IgD-negative memory B cell (primary cell): ENCODE data around the gene MCTP1. TPM values are rescaled to one million over a fixed set of nuclear protein-coding genes. Genes with fewer than 3 reads are reported as not detected.

Experiments used
- H3K27ac Mint-ChIP-seq, 3 donors: one replicate each; pipeline ENCODE4 v1.8.0; 2020 to 2022; ENCODE audit warnings: mild to moderate bottlenecking in 3 of 3, mixed read lengths in 3 of 3, moderate library complexity in 1 of 3
- H3K27me3 Mint-ChIP-seq: one replicate; pipeline ENCODE4 v1.8.0; 2021; ENCODE audit warnings: mixed read lengths
- H3K36me3 Mint-ChIP-seq: one replicate; pipeline ENCODE4 v1.8.0; 2020; ENCODE audit warnings: mild to moderate bottlenecking, mixed read lengths
- H3K4me1 Mint-ChIP-seq, 3 donors: one replicate each; pipeline ENCODE4 v1.8.0; 2020 to 2022; ENCODE audit warnings: mixed read lengths in 3 of 3, mild to moderate bottlenecking in 1 of 3
- H3K4me3 Mint-ChIP-seq, 4 donors: one replicate each; pipeline ENCODE4 v1.8.0; 2020 to 2022; ENCODE audit warnings: mild to moderate bottlenecking in 4 of 4, mixed read lengths in 4 of 4, moderate library complexity in 3 of 4
- H3K9me3 Mint-ChIP-seq, 3 donors: one replicate each; pipeline ENCODE4 v1.8.0; 2020 to 2021; ENCODE audit warnings: mixed read lengths in 3 of 3, mild to moderate bottlenecking in 1 of 3
- polyA plus RNA-seq: library from polyadenylated mRNA; unstranded; fragments of 300-500 nt; fragmentation: Illumina TruSeq; gene quantifications from one replicate; pipeline ENCODE4 v1.2.3, GENCODE V29; 2021

MCTP1 gene
- polyA plus RNA-seq, 1 donor from 2014 or later = 2.6 TPM

DNA sequence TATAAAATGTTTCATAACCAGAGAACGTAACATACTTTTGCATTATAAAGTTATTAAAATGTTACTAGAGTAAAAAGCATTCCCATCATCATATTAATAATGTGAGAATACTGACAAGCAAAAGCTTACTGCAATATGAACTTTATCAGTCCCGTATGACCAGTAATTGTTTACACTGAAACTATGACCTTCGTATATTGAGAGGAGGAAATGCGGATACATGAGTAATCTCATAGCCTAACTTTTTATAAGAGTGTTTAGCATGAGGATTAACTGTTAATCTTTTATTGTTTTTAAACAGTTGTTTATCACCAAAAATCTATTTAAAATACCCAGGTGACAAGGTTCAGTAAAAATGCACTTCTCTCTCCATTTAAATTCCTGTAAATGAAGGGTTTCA lies 394.0 kb downstream of the MCTP1 start:
- H3K9me3 Mint-ChIP-seq = no peaks in the 10 kb centered on the region
- no peaks in the 10 kb centered on the region for H3K4me1 Mint-ChIP-seq
- no peak overlapping the region for H3K4me3 Mint-ChIP-seq
- no peaks in the 10 kb centered on the region for H3K36me3 Mint-ChIP-seq
- H3K27ac Mint-ChIP-seq = no peak overlapping the region
- peaks cover 2% of the 10 kb centered on the region for H3K27me3 Mint-ChIP-seq

DNA sequence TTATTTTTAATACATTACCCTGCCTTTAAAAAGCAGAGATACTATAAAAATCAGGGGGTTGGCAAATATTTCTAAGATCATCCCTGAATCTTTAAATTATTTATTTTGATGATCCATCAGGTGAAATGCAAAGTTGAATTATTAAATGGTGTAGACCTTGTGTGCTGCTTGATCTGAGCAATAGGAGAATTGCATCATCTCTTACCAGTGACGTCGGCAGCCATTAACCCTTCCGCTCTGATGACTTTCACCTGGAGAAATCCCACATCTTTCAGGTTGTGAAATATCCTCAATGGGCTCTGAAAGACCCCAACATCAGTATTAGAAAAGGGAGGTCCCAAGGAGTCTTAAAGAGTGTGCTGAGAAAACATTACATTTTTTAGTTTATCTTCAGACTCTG lies 396.2 kb downstream of the MCTP1 start:
- Mint-ChIP-seq H3K36me3 (no peaks in the 10 kb centered on the region), H3K9me3 (no peaks in the 10 kb centered on the region), H3K4me3 (no peak overlapping the region), H3K27me3 (peaks cover 2% of the 10 kb centered on the region), H3K27ac (no peak overlapping the region), H3K4me1 (no peaks in the 10 kb centered on the region)

DNA sequence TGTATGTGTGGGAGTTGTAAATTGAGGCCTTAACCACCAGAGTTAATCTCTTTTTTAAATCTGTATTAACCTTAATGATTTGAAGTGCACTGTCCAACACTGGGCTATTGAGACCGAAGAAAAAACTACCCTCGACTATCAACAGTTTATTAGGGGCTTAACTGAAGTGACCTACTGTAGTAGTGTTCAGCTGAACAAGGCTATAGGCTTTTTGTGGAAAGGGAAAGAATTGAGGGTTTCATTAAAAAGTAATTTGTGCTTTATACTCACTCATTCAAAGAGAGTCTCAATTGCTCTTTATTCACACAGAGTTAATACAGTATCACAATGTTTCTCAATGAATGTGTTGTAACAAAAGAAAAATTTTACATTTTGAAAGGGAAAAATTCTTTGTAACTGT lies 399.0 kb downstream of the MCTP1 start:
- Mint-ChIP-seq H3K4me1 (no peaks in the 10 kb centered on the region), H3K27me3 (peaks cover 2% of the 10 kb centered on the region), H3K36me3 (no peaks in the 10 kb centered on the region), H3K9me3 (no peaks in the 10 kb centered on the region), H3K4me3 (no peak overlapping the region), H3K27ac (no peak overlapping the region)

- no peaks in the 10 kb centered on the region for H3K9me3 Mint-ChIP-seq
- no peaks in the 10 kb centered on the region for H3K36me3 Mint-ChIP-seq
- peaks cover 2% of the 10 kb centered on the region for H3K27me3 Mint-ChIP-seq
- no peak overlapping the region for H3K27ac Mint-ChIP-seq
- H3K4me3 Mint-ChIP-seq = no peak overlapping the region
- H3K4me1 Mint-ChIP-seq = no peaks in the 10 kb centered on the region
Observed at GRCh38 chr5:94884311-94884710, 400.6 kb downstream of the MCTP1 start.

- Mint-ChIP-seq H3K27me3 (no peaks in the 10 kb centered on the region), H3K4me3 (no peak overlapping the region), H3K4me1 (no peaks in the 10 kb centered on the region), H3K9me3 (no peaks in the 10 kb centered on the region), H3K36me3 (no peaks in the 10 kb centered on the region), H3K27ac (no peak overlapping the region)
Observed at GRCh38 chr5:94872526-94872925, 412.4 kb downstream of the MCTP1 start.

- Mint-ChIP-seq H3K4me3 (no peak overlapping the region), H3K27me3 (no peaks in the 10 kb centered on the region), H3K4me1 (no peaks in the 10 kb centered on the region), H3K27ac (no peak overlapping the region), H3K9me3 (no peaks in the 10 kb centered on the region), H3K36me3 (no peaks in the 10 kb centered on the region)
Observed at GRCh38 chr5:94870511-94871183, 414.2 kb downstream of the MCTP1 start.

GRCh38 chr5:94869921-94870320 lies 415.0 kb downstream of the MCTP1 start:
- H3K36me3 Mint-ChIP-seq = no peaks in the 10 kb centered on the region
- H3K27me3 Mint-ChIP-seq = no peaks in the 10 kb centered on the region
- no peaks in the 10 kb centered on the region for H3K4me1 Mint-ChIP-seq
- H3K9me3 Mint-ChIP-seq = no peaks in the 10 kb centered on the region
- H3K4me3 Mint-ChIP-seq = no peak overlapping the region
- no peak overlapping the region for H3K27ac Mint-ChIP-seq

GRCh38 chr5:94863951-94864350 lies 420.9 kb downstream of the MCTP1 start:
- peaks cover 2% of the 10 kb centered on the region for H3K27me3 Mint-ChIP-seq
- H3K4me3 Mint-ChIP-seq = no peak overlapping the region
- H3K27ac Mint-ChIP-seq = no peak overlapping the region
- H3K9me3 Mint-ChIP-seq = no peaks in the 10 kb centered on the region
- peaks cover 2% of the 10 kb centered on the region for H3K36me3 Mint-ChIP-seq
- no peaks in the 10 kb centered on the region for H3K4me1 Mint-ChIP-seq

DNA sequence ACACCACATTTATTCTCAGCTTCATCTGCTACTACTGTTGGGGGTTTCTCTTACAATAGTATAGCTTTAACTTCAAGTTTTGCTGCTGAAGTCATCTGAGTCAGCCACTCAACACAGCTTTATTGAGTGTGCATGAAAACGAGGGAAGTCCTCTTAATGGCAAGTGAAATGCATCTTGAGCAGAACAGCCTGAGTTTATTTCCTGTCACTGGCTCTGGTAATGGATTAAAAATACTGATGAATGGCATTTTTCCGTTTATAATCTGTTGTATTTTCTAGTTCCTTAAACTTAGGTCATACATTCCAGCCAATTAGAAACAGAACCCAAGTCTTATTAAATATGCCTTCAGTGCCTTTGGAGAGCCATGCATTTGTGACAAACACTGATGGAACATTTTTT lies 427.8 kb downstream of the MCTP1 start:
- H3K27ac Mint-ChIP-seq = no peak overlapping the region
- no peaks in the 10 kb centered on the region for H3K9me3 Mint-ChIP-seq
- H3K36me3 Mint-ChIP-seq = no peaks in the 10 kb centered on the region
- no peaks in the 10 kb centered on the region for H3K4me1 Mint-ChIP-seq
- no peaks in the 10 kb centered on the region for H3K27me3 Mint-ChIP-seq
- no peak overlapping the region for H3K4me3 Mint-ChIP-seq

GRCh38 chr5:94856257-94856800 lies 428.6 kb downstream of the MCTP1 start:
- Mint-ChIP-seq H3K27me3 (no peaks in the 10 kb centered on the region), H3K36me3 (no peaks in the 10 kb centered on the region)

GRCh38 chr5:94855543-94855942 lies 429.4 kb downstream of the MCTP1 start:
- no peaks in the 10 kb centered on the region for H3K9me3 Mint-ChIP-seq
- H3K4me3 Mint-ChIP-seq = no peak overlapping the region
- H3K27me3 Mint-ChIP-seq = no peaks in the 10 kb centered on the region
- no peaks in the 10 kb centered on the region for H3K4me1 Mint-ChIP-seq
- no peaks in the 10 kb centered on the region for H3K36me3 Mint-ChIP-seq
- H3K27ac Mint-ChIP-seq = no peak overlapping the region

More at GRCh38 chr5:94856257-94856800, 428.6 kb downstream of the MCTP1 start:
- Mint-ChIP-seq H3K4me3 (no peak overlapping the region), H3K9me3 (no peaks in the 10 kb centered on the region), H3K4me1 (no peaks in the 10 kb centered on the region), H3K27ac (no peak overlapping the region)

- H3K27me3 Mint-ChIP-seq = no peaks in the 10 kb centered on the region
- no peaks in the 10 kb centered on the region for H3K9me3 Mint-ChIP-seq
- H3K4me1 Mint-ChIP-seq = peaks cover 0 to 3% (median 0%) of the 10 kb centered on the region in 3 donors
- H3K27ac Mint-ChIP-seq = no peak overlapping the region
- H3K4me3 Mint-ChIP-seq = no peak overlapping the region
- no peaks in the 10 kb centered on the region for H3K36me3 Mint-ChIP-seq
Observed at GRCh38 chr5:94853120-94853519, 431.8 kb downstream of the MCTP1 start.

- H3K4me3 Mint-ChIP-seq = no peak overlapping the region
Observed at GRCh38 chr5:94850960-94851359, 433.9 kb downstream of the MCTP1 start.

DNA sequence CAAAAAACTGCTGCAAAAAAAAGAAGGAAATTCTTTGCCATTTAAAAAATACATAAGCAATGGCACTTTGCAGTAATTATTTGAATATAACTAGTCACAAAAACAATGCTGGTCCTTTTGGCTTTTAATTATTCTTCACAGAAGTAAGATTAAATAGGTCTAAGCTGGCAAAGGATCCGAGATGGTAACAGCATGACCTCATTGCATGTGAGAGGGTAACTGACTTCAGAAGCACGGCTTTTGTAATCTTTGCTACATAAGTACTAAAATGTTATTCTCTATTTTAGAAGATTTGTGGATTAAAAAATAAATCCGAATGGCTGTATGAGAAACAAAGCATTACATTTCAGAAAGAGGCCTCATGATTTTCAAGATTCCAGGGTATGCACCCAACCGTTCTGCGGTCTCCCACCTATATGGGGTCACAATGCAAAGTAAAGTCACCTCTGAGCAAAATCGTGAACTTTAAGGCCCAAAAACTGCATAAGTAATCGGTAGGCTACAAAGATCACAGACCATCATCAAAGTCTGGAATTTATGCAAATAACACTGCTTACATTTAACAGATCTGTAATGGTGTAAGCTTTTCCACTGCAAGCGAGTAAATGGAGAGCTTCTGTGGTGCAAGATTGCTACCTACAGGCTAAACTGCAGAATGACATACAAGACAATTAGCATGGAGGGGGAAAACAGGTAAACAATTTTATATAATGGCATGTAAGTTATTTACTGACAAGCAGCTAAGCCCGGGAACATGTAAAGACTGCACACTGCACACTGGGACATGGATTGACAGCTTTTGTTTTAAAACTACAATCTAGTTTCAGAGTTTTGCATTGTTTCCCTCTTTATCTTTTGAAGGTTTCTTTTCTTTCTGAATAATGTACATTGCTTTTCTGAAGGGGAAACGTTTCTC lies 434.8 kb downstream of the MCTP1 start:
- H3K36me3 Mint-ChIP-seq = no peaks in the 10 kb centered on the region
- no peak overlapping the region for H3K4me3 Mint-ChIP-seq
- peaks cover 0 to 3% (median 2%) of the 10 kb centered on the region in 3 donors for H3K4me1 Mint-ChIP-seq
- H3K9me3 Mint-ChIP-seq = no peaks in the 10 kb centered on the region
- peaks cover 1% of the 10 kb centered on the region for H3K27me3 Mint-ChIP-seq
- no peak overlapping the region for H3K27ac Mint-ChIP-seq

More at GRCh38 chr5:94850960-94851359, 433.9 kb downstream of the MCTP1 start:
- H3K4me1 Mint-ChIP-seq = peaks cover 0 to 3% (median 2%) of the 10 kb centered on the region in 3 donors
- peaks cover 1% of the 10 kb centered on the region for H3K27me3 Mint-ChIP-seq
- H3K27ac Mint-ChIP-seq = no peak overlapping the region
- no peaks in the 10 kb centered on the region for H3K9me3 Mint-ChIP-seq
- H3K36me3 Mint-ChIP-seq = no peaks in the 10 kb centered on the region

DNA sequence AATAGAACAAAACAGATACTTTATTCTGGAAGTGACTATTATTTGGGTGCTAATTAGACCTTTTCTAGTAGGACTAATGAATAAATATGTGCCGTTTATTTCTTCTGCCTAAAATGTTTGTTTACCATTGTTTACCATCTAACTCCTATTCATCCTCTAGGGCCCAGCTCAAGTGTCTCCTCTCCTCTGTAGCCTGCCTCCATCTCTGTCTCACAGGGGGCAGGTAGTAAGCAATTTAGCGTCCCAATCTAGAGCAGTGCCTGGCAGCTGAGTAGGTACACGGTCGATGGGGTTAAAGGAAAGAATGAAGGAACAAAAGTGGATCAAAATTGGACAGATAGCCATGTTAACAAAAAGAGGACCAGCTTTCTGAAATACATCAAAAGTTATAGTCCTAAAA lies 435.6 kb downstream of the MCTP1 start:
- H3K27ac Mint-ChIP-seq = no peak overlapping the region
- peaks cover 1% of the 10 kb centered on the region for H3K27me3 Mint-ChIP-seq
- H3K4me3 Mint-ChIP-seq = no peak overlapping the region
- H3K36me3 Mint-ChIP-seq = no peaks in the 10 kb centered on the region
- H3K9me3 Mint-ChIP-seq = no peaks in the 10 kb centered on the region
- peaks cover 0 to 3% (median 2%) of the 10 kb centered on the region in 3 donors for H3K4me1 Mint-ChIP-seq
